GM12878 (cell line): ENCODE results near the gene PHRF1. TPM values are rescaled to one million over a fixed set of nuclear protein-coding genes. Genes with fewer than 3 reads are reported as not detected.

Experiments
- ATAC-seq: fragments of 200-7000 bp; cut with Tn5 transposase; 3 replicates; pipeline ENCODE4 v1.9.1; 2020; ENCODE audit warnings: mild to moderate bottlenecking, moderate library complexity
- BruUV-seq: library from RNA; stranded (reverse); fragments of 400-500 nt; replicated peaks from 2 replicates; lab custom pipeline; 2021; lab: Mats Ljungman, UMichigan
- CTCF ChIA-PET: fragments of 300-600 bp; sonication (Branson Sonifier 250); formaldehyde crosslinking; extraction: SDS; loops from one replicate; lab custom pipeline; 2021; ENCODE audit warnings: inconsistent platforms; lab: Yijun Ruan, JAX
- POLR2A ChIA-PET: fragments of 350-600 bp; formaldehyde crosslinking; extraction: SDS; loops from one replicate; lab custom pipeline; 2021; ENCODE audit warnings: inconsistent platforms; lab: Charles Lee
- RAD21 ChIA-PET: fragments of 300-600 bp; sonication (Branson Sonifier 250); formaldehyde crosslinking; loops from one replicate; lab custom pipeline; 2023; ENCODE audit warnings: antibody characterized with exemption; ENCODE audit not compliant: unreplicated experiment; lab: Charles Lee
- SMC1A ChIA-PET: fragments of 300-600 bp; sonication (Branson Sonifier 250); formaldehyde crosslinking; loops from one replicate; lab custom pipeline; 2023; ENCODE audit not compliant: unreplicated experiment, uncharacterized antibody; lab: Charles Lee
- DNase-seq: peaks from one replicate; pipeline ENCODE4 v3.0.0-alpha.2; 2011; ENCODE audit warnings: low read depth, low spot score
- FAIRE-seq: peaks from 3 replicates; lab custom pipeline; 2011; peaks lifted over from hg19 to GRCh38; lab: Jason Lieb, UNC
- H2AFZ ChIP-seq: 2 replicates; pipeline ENCODE4 v1.6.0; 2011; ENCODE audit warnings: low read depth, low read length, control low read depth; ENCODE audit not compliant: control insufficient read depth
- H3K27ac ChIP-seq: 2 replicates; pipeline ENCODE4 v1.5.1; 2011; ENCODE audit warnings: control low read depth; ENCODE audit not compliant: control insufficient read depth, insufficient read depth
- H3K27me3 ChIP-seq, 2 experiments: replicated peaks in 1 of 2; 2 replicates each; pipeline versions ENCODE4 v1.6.0 to v1.6.1; 2011; ENCODE audit warnings: low read length in 1 of 2; ENCODE audit not compliant: control insufficient read depth in 2 of 2, insufficient read depth in 2 of 2
- H3K36me3 ChIP-seq, 2 experiments: 2 replicates each; pipeline ENCODE4 v1.5.1; 2011; ENCODE audit warnings: low read length in 1 of 2; ENCODE audit not compliant: control insufficient read depth in 2 of 2, insufficient read depth in 2 of 2
- H3K4me1 ChIP-seq: 2 replicates; pipeline ENCODE4 v1.6.1; 2011; ENCODE audit warnings: mild to moderate bottlenecking, low read length, moderate library complexity, mixed read lengths; ENCODE audit not compliant: control insufficient read depth, insufficient read depth
- H3K4me2 ChIP-seq: 2 replicates; pipeline ENCODE4 v1.6.0; 2011; ENCODE audit warnings: control low read depth; ENCODE audit not compliant: control insufficient read depth, insufficient read depth
- H3K4me3 ChIP-seq: fragments of 200-600 bp; sonication (generic); 2 replicates; pipeline ENCODE4 v1.5.1; 2016
- H3K79me2 ChIP-seq: 2 replicates; pipeline ENCODE4 v1.6.0; 2011; ENCODE audit warnings: low read length; ENCODE audit not compliant: control insufficient read depth, insufficient read depth
- H3K9ac ChIP-seq: 2 replicates; pipeline ENCODE4 v1.8.0; 2011; ENCODE audit warnings: low read length, control low read depth, mixed read lengths; ENCODE audit not compliant: control insufficient read depth, insufficient read depth
- H3K9me3 ChIP-seq: replicated peaks from 3 replicates; pipeline ENCODE4 v1.5.1; 2011; ENCODE audit warnings: mild to moderate bottlenecking, low read length; ENCODE audit not compliant: control insufficient read depth, insufficient read depth
- H4K20me1 ChIP-seq: 2 replicates; pipeline ENCODE4 v1.6.0; 2011; ENCODE audit not compliant: control insufficient read depth, insufficient read depth
- E2F4 ChIP-seq: IDR thresholded peaks from 2 replicates; pipeline ENCODE4 v1.6.1; 2012; ENCODE audit warnings: low read depth, low read length, improper control_type of control experiment
- EGR1 ChIP-seq, 2 experiments: IDR thresholded peaks; 1 replicate in 1 of 2; 2 replicates in 1 of 2; pipeline ENCODE4 v1.6.1; 2011 to 2012; ENCODE audit warnings: low read depth in 2 of 2, low read length in 2 of 2, borderline replicate concordance in 1 of 2, mild to moderate bottlenecking in 1 of 2, moderate library complexity in 1 of 2
- ELK1 ChIP-seq: IDR thresholded peaks from 2 replicates; pipeline ENCODE4 v1.6.1; 2012; ENCODE audit warnings: low read depth, low read length, improper control_type of control experiment
- EP300 ChIP-seq, 2 experiments: fragments of 150-350 bp in 1 of 2; IDR thresholded peaks; 2 replicates each; pipeline ENCODE4 v1.6.1; 2011 to 2012; ENCODE audit warnings: low read depth in 2 of 2, low read length in 2 of 2, borderline replicate concordance in 1 of 2, improper control_type of control experiment in 1 of 2, inconsistent platforms in 1 of 2; ENCODE audit not compliant: control insufficient read depth in 1 of 2
- FOXK2 ChIP-seq: fragments of 450-650 bp; IDR thresholded peaks from 2 replicates; pipeline ENCODE4 v1.6.1; 2017; ENCODE audit warnings: mild to moderate bottlenecking, moderate library complexity
- IKZF1 ChIP-seq: fragments of 450-650 bp; conservative IDR thresholded peaks from 2 replicates; pipeline ENCODE4 v1.6.1; 2017; ENCODE audit warnings: antibody characterized with exemption, mild to moderate bottlenecking
- PAX5 ChIP-seq: IDR thresholded peaks from 2 replicates; pipeline ENCODE4 v1.6.1; 2011; ENCODE audit warnings: low read depth, low read length, borderline replicate concordance
- RELA ChIP-seq: fragments of 450-650 bp; IDR thresholded peaks from 2 replicates; pipeline ENCODE4 v1.8.0; 2014; ENCODE audit warnings: borderline replicate concordance; ENCODE audit not compliant: partially characterized antibody
- SKIL ChIP-seq: fragments of 450-650 bp; IDR thresholded peaks from 2 replicates; pipeline ENCODE4 v1.6.1; 2017; ENCODE audit warnings: mild to moderate bottlenecking, low read depth, inconsistent platforms; ENCODE audit not compliant: poor library complexity, severe bottlenecking
- SRF ChIP-seq, 2 experiments: IDR thresholded peaks; 2 replicates each; pipeline ENCODE4 v1.6.1; 2011; ENCODE audit warnings: low read depth in 2 of 2, low read length in 2 of 2, mild to moderate bottlenecking in 1 of 2, moderate library complexity in 1 of 2
- SUZ12 ChIP-seq: fragments of 200-600 bp; sonication (generic); IDR thresholded peaks from one replicate; pipeline ENCODE4 v1.6.1; 2018; ENCODE audit warnings: antibody characterized with exemption, mild to moderate bottlenecking; ENCODE audit not compliant: unreplicated experiment
- TAF1 ChIP-seq: IDR thresholded peaks from 2 replicates; pipeline ENCODE4 v1.6.1; 2011; ENCODE audit warnings: mild to moderate bottlenecking, low read depth, low read length, borderline replicate concordance
- TCF12 ChIP-seq: IDR thresholded peaks from 2 replicates; pipeline ENCODE4 v1.6.1; 2011; ENCODE audit warnings: low read depth, mild to moderate bottlenecking, low read length
- TCF3 ChIP-seq: IDR thresholded peaks from 2 replicates; pipeline ENCODE4 v1.6.1; 2012; ENCODE audit warnings: low read depth, mild to moderate bottlenecking, low read length, borderline replicate concordance; ENCODE audit not compliant: insufficient read depth
- WGBS: methylation state at CpG from one replicate; pipeline ENCODE4 v1.1.6; 2016; ENCODE audit warnings: low lambda C conversion rate; ENCODE audit not compliant: insufficient replicate concordance, insufficient coverage; ENCODE audit errors: missing lambda C conversion rate; 5-methylcytosine and 5-hydroxymethylcytosine counted together
- in situ Hi-C: fragments of 300-500 bp; cut with MboI; formaldehyde crosslinking; loops from 9 replicates; pipeline ENCODE4 v1.14.3; 2018; ENCODE audit warnings: mixed read lengths
- intact Hi-C: fragments of 100-400 bp; cut with micrococcal nuclease; formaldehyde crosslinking; loops from one replicate; pipeline ENCODE4 v1.14.2; 2022; ENCODE audit not compliant: unreplicated experiment
- polyA plus RNA-seq, 11 experiments: library from polyadenylated mRNA; depleted of rRNA in 4 of 11; unstranded in 6 of 11; stranded (reverse) in 5 of 11; fragments of >200 nt; fragmentation: Nextera tagmentation in 4 of 11; fragmentation: Illumina TruSeq in 1 of 11; extraction: Ambion mirVana in 4 of 11; extraction: Trizol in 1 of 11; gene quantifications; 1 replicate in 1 of 11; 2 replicates in 10 of 11; pipeline versions ENCODE4 v1.2.1 to v1.2.3, GENCODE V29; 2011 to 2016; ENCODE audit warnings: inconsistent platforms in 2 of 11, missing spikeins in 2 of 11, low read depth in 1 of 11
- total RNA-seq, 4 experiments: library from RNA; depleted of rRNA in 3 of 4; stranded (reverse); fragments of >200 nt in 3 of 4; fragmentation: Illumina TruSeq in 1 of 4; extraction: Trizol in 1 of 4; gene quantifications; 2 replicates each; pipeline versions ENCODE4 v1.2.1 to v1.2.3, GENCODE V29; 2013 to 2021

Gene PHRF1
- total and polyA plus RNA-seq, 10 of the 15 experiments (the other 5 are each of a cell fraction or from before 2014, with no cell fraction given), result 0.13 to 43.5 (median 15.1) TPM

GRCh38 chr11:554428-555226, 21.6 kb upstream of the PHRF1 start (continued):
- peak; percentile 71; the same call in 1 of the 2 replicates for TF ChIP-seq TCF12
- TF ChIP-seq EGR1 (IDR thresholded peaks at IDR 0.05; ENCODE audit: borderline replicate concordance in 1 of 2, low read depth in 2 of 2, low read length in 2 of 2), result 0 out of 3 replicates have a peak, but pooled peaks of 1 of the 2 experiments have one; percentile 7
- TF ChIP-seq ELK1, result 0 out of 2 replicates have a peak, but pooled peaks have one; percentile 33
- TF ChIP-seq EP300 (IDR thresholded peaks at IDR 0.05; ENCODE audit: borderline replicate concordance in 1 of 2, control insufficient read depth in 1 of 2, low read depth in 2 of 2, low read length in 2 of 2), result no peak
- peak; percentile 79 for TF ChIP-seq TCF3

- Histone ChIP-seq H2AFZ (peak overlapping the region; percentile 17; the same call in 1 of the 2 replicates), H3K27ac (no peak overlapping the region), H3K79me2 (no peaks in the 10 kb centered on the region; the same call in 1 of the 2 replicates), H3K27me3 (peaks cover 0 to 5% of the 10 kb centered on the region in 2 experiments; a peak in 2 of 4 replicates), H3K36me3 (no peaks in the 10 kb centered on the region), H3K4me3 (peak overlapping the region; percentile 53; the same call in 1 of the 2 replicates), H4K20me1 (no peaks in the 10 kb centered on the region), H3K4me2 (peak overlapping the region; percentile 64; the same call in 1 of the 2 replicates), H3K9me3 (no peaks in the 10 kb centered on the region), H3K9ac (no peak overlapping the region), H3K4me1 (peaks cover 5% of the 10 kb centered on the region)
- ATAC-seq (peak; percentile 4), FAIRE-seq (no peak), DNase-seq (no peak)
- SMC1A ChIA-PET, result interaction anchor here (1.6 kb wide), 1 partner anchor 171 kb away, joined by 6 read pairs; no protein-coding TSS in a partner anchor
- BruUV-seq, result no TSS peak
- intact Hi-C loops, result loop anchor here (2.0 kb wide), 1 partner anchor 167 kb away; no protein-coding TSS in a partner anchor
- in situ Hi-C loops, result loop anchor here (5.0 kb wide), 1 partner anchor 157 kb away; no protein-coding TSS in a partner anchor
- CTCF ChIA-PET, result interaction anchor here (1.4 to 1.8 kb wide), 3 partner anchors 19 to 169 kb away, joined by 3 to 54 read pairs (median 8); no protein-coding TSS in a partner anchor
- POLR2A ChIA-PET, result interaction anchor here (1.0 to 1.4 kb wide), 3 partner anchors 20 to 171 kb away, joined by 3 to 5 read pairs (median 4); partner anchors contain the start of genes HRAS and PHRF1
- under 1% methylated on average over 32 of the region's 57 CpGs for WGBS
- RAD21 ChIA-PET, result interaction anchor here (1.0 to 2.6 kb wide), 7 partner anchors 8 to 172 kb away, joined by 3 to 22 read pairs (median 5); partner anchors contain the start of genes DEAF1 and TMEM80
- TF ChIP-seq SRF (IDR thresholded peaks at IDR 0.05; ENCODE audit: low read depth in 2 of 2, low read length in 2 of 2), result no peak
- no peak for TF ChIP-seq RELA
- TF ChIP-seq E2F4, result no peak
- no peak for TF ChIP-seq SKIL
- no peak for TF ChIP-seq TAF1
- 0 out of 2 replicates have a peak, but pooled peaks have one; percentile 2 for TF ChIP-seq IKZF1
- TF ChIP-seq SUZ12, result peak; percentile 72
- TF ChIP-seq PAX5, result no peak
- TF ChIP-seq FOXK2, result no peak
These were observed 21.0 kb upstream of the PHRF1 start for GRCh38 chr11:555227-555779.
